ENCODE results near the gene SLC9C1.

SLC9C1 gene

GRCh38 chr3:112124907-112125607 lies 169.0 kb downstream of the SLC9C1 start:
- no peak for TF ChIP-seq CTCF (IDR thresholded peaks at IDR 0.05; ENCODE audit: extremely low read depth, insufficient read depth, missing control alignments)
- in situ Hi-C loops (cut with MboI; ENCODE audit: low pct_unique_long_range_greater_than_20kb, low sequenced_read_pairs, unreplicated experiment) = loop anchor here (25.0 kb wide), 1 partner anchor 862 kb away; the partner anchor contains the start of genes CD200R1 and GTPBP8
- DNase-seq (ENCODE audit: low spot score) = no peak

GRCh38 chr3:112123548-112123947 lies 170.5 kb downstream of the SLC9C1 start:
- DNase-seq (ENCODE audit: low spot score) = no peak
- in situ Hi-C loops (cut with MboI; ENCODE audit: low pct_unique_long_range_greater_than_20kb, low sequenced_read_pairs, unreplicated experiment) = loop anchor here (25.0 kb wide), 1 partner anchor 864 kb away; the partner anchor contains the start of genes CD200R1 and GTPBP8
- TF ChIP-seq CTCF (IDR thresholded peaks at IDR 0.05; ENCODE audit: extremely low read depth, insufficient read depth, missing control alignments) = no peak

- TF ChIP-seq CTCF (IDR thresholded peaks at IDR 0.05; ENCODE audit: extremely low read depth, insufficient read depth, missing control alignments) = no peak
- in situ Hi-C loops (cut with MboI; ENCODE audit: low pct_unique_long_range_greater_than_20kb, low sequenced_read_pairs, unreplicated experiment) = loop anchor here (25.0 kb wide), 1 partner anchor 864 kb away; the partner anchor contains the start of genes CD200R1 and GTPBP8
- no peak for DNase-seq (ENCODE audit: low spot score)
Observed at GRCh38 chr3:112122870-112123269, 171.1 kb downstream of the SLC9C1 start.

GRCh38 chr3:112121577-112122547 lies 172.2 kb downstream of the SLC9C1 start:
- TF ChIP-seq CTCF (IDR thresholded peaks at IDR 0.05; ENCODE audit: extremely low read depth, insufficient read depth, missing control alignments) = no peak
- in situ Hi-C loops (cut with MboI; ENCODE audit: low pct_unique_long_range_greater_than_20kb, low sequenced_read_pairs, unreplicated experiment) = loop anchor here (25.0 kb wide), 1 partner anchor 865 kb away; the partner anchor contains the start of genes CD200R1 and GTPBP8
- no peak for DNase-seq (ENCODE audit: low spot score)

- in situ Hi-C loops (cut with MboI; ENCODE audit: low pct_unique_long_range_greater_than_20kb, low sequenced_read_pairs, unreplicated experiment) = loop anchor here (25.0 kb wide), 1 partner anchor 867 kb away; the partner anchor contains the start of genes CD200R1 and GTPBP8
- no peak for DNase-seq (ENCODE audit: low spot score)
Observed at GRCh38 chr3:112119962-112120836, 173.8 kb downstream of the SLC9C1 start.

More at GRCh38 chr3:112119962-112120836, 173.8 kb downstream of the SLC9C1 start:
- no peak for TF ChIP-seq CTCF (IDR thresholded peaks at IDR 0.05; ENCODE audit: extremely low read depth, insufficient read depth, missing control alignments)

Measured in GM13977 (cell line).